ENCODE data around the gene VAV2. TPM values are rescaled to one million over a fixed set of nuclear protein-coding genes. Genes with fewer than 3 reads are reported as not detected.

VAV2 gene
- polyA plus RNA-seq, 1 of the 3 experiments (the other 2 are of a cell fraction) = 14.9 TPM

- Histone ChIP-seq H3K4me2 (peak overlapping the region; percentile 55; the same call in 1 of the 2 replicates), H3K4me1 (ENCODE audit: control insufficient read depth in 1 of 2, insufficient read depth in 2 of 2, low read depth in 1 of 2, low read length in 1 of 2) (peaks cover 16 to 94% of the 10 kb centered on the region in 2 experiments), H3K27me3 (ENCODE audit: insufficient read depth) (no peaks in the 10 kb centered on the region), H3K9ac (peak overlapping the region; percentile 37), H4K20me1 (ENCODE audit: insufficient read depth) (no peaks in the 10 kb centered on the region), H3K36me3 (replicated peaks in 1 of 2; ENCODE audit: control insufficient read depth in 1 of 2, insufficient read depth in 2 of 2, low read length in 1 of 2) (no peaks in the 10 kb centered on the region), H3K27ac (ENCODE audit: low read depth in 2 of 2, low read length in 1 of 2) (peak overlapping the region; percentile 66 to 99), H3K9me2 (no peaks in the 10 kb centered on the region), H2AFZ (ENCODE audit: low read depth) (no peak overlapping the region), H3K9me3 (no peaks in the 10 kb centered on the region), H3K79me2 (ENCODE audit: insufficient read depth) (peaks cover 99% of the 10 kb centered on the region), H3K4me3 (ENCODE audit: low read depth in 2 of 2, low read length in 1 of 2) (no peak overlapping the region), H3F3A (replicated peaks; ENCODE audit: insufficient read depth) (peaks cover 3% of the 10 kb centered on the region)
- ChIA-PET POLR2A (interaction anchor here (0.6 to 1.4 kb wide), 5 partner anchors 8 to 436 kb away, joined by 3 to 4 read pairs (median 3); no protein-coding TSS in a partner anchor), CTCF (interaction anchor here (2.3 kb wide), 1 partner anchor 112 kb away, joined by 9 read pairs; no protein-coding TSS in a partner anchor)
- 60% methylated on average over 14 of the region's 23 CpGs for WGBS (ENCODE audit: low lambda C conversion rate)
- DNase-seq = peak; percentile 62
- TF ChIP-seq TCF12 (IDR thresholded peaks at IDR 0.05) (peak; percentile 12; the same call in 1 of the 2 replicates), USF2 (IDR thresholded peaks at IDR 0.05; ENCODE audit: borderline replicate concordance, low read depth, low read length) (no peak), GABPA (IDR thresholded peaks at IDR 0.05; ENCODE audit: low read depth) (no peak), TAF1 (IDR thresholded peaks at IDR 0.05; ENCODE audit: borderline replicate concordance, low read depth, low read length) (no peak), MXI1 (IDR thresholded peaks at IDR 0.05; ENCODE audit: low read depth, low read length) (no peak), IRF3 (IDR thresholded peaks at IDR 0.05; ENCODE audit: low read depth, low read length) (no peak), EP300 (IDR thresholded peaks at IDR 0.05; ENCODE audit: borderline replicate concordance in 1 of 2, low read depth in 1 of 2, low read length in 1 of 2) (0 out of 4 replicates have a peak, but pooled peaks of 1 of the 2 experiments have one; percentile 5), CTCF (IDR thresholded peaks at IDR 0.05) (no peak), TEAD4 (IDR thresholded peaks at IDR 0.05; ENCODE audit: borderline replicate concordance, insufficient read depth) (no peak), CHD2 (IDR thresholded peaks at IDR 0.05; ENCODE audit: low read length, partially characterized antibody) (peak; percentile 33), YY1 (IDR thresholded peaks at IDR 0.05; ENCODE audit: low read depth) (no peak), RAD21 (IDR thresholded peaks at IDR 0.05; ENCODE audit: low read length) (no peak), ZBTB33 (IDR thresholded peaks at IDR 0.05; ENCODE audit: borderline replicate concordance, low read depth) (no peak), JUND (IDR thresholded peaks at IDR 0.05) (no peak), ELF1 (IDR thresholded peaks at IDR 0.05) (no peak), GATA2 (CRISPR knock-in tag; IDR thresholded peaks at IDR 0.05) (peak; percentile 80), REST (IDR thresholded peaks at IDR 0.05; ENCODE audit: low read depth, low read length) (no peak), MAX (IDR thresholded peaks at IDR 0.05; ENCODE audit: low read depth) (no peak), POLR2AphosphoS5 (IDR thresholded peaks at IDR 0.05; ENCODE audit: low read depth, low read length) (no peak), SIN3A (IDR thresholded peaks at IDR 0.05; ENCODE audit: borderline replicate concordance, low read depth, low read length) (no peak), NRF1 (IDR thresholded peaks at IDR 0.05; ENCODE audit: low read depth, low read length) (no peak), RXRA (IDR thresholded peaks at IDR 0.05; ENCODE audit: borderline replicate concordance, low read depth) (no peak), EZH2phosphoT487 (IDR thresholded peaks at IDR 0.05; ENCODE audit: borderline replicate concordance, low read depth) (no peak)
Measured at GRCh38 chr9:133880851-133881661, 111.1 kb downstream of the VAV2 start.

Measured in SK-N-SH (cell line).